Retinal pigment epithelial cell (primary cell): ENCODE data around the gene PSMD3.

ENCODE experiments used
- DNase-seq: peaks from one replicate; pipeline ENCODE4 v3.0.0-alpha.2; 2010; ENCODE audit warnings: low read depth
- H3K4me3 ChIP-seq: 2 replicates; pipeline ENCODE4 v1.5.1; 2011; ENCODE audit warnings: mild to moderate bottlenecking, low read length, control low read depth, moderate library complexity
- CTCF ChIP-seq: conservative IDR thresholded peaks from 2 replicates; pipeline ENCODE4 v1.5.1; 2011; ENCODE audit warnings: low read depth, low read length, control low read depth, inconsistent platforms

The PSMD3 gene

DNA sequence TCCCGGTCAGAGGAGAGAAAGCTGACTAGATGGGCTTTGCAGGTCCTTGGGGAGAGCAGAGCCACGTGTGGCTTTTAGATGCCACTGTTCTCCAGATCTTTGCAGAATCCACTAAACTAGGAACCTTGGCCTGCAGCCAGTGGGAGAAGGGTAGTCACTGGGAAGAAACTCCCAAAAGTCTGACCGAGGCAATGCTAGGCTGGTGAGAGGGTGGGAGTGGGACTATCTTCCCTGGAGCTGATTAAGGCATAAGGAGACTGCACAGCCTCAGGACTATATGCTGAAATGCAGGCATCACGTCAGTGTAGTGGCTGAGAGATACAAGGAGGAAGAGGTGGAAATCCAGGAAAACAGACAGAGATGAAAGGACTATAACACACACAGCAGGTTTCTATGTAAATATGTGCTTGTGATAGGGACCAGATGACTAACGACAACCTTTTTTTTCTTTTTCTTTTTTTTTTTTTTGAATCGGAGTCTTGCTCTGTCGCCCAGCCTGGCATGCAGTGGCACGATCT lies 20.0 kb upstream of the PSMD3 start:
- TF ChIP-seq CTCF: no peak
- H3K4me3 ChIP-seq: no peak overlapping the region
- DNase-seq: no peak

- no peak within 1 kb of the TSS for H3K4me3 ChIP-seq
- TF ChIP-seq CTCF: no peak
- DNase-seq: no peak
These were observed 17.9 kb upstream of the PSMD3 start, which contains the start of gene GSDMA for GRCh38 chr17:39962642-39963220. TSS of gene GSDMA (plus strand) at chr17:39963004. CDS start at chr17:39965688, 2,684 bp downstream.

DNA sequence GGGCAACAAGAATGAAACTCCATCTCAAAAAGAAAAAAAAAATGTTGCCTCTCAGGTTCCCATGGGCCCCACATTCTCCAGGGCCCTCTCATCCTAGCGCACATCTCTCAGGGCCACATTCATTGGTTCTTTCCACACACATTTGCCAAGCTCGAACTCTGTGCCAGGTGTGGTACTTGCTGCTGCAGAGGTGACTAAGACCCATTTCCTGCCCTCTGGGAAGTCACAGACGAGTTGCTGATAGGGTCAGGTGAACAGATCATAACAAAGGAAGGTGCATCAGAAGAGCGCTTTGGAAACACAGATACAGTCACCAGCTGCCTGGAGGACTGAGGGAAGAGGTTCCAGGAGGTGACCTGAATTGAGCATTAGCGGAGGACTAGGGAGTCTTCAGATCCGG lies 16.8 kb upstream of the PSMD3 start:
- no peak for TF ChIP-seq CTCF
- no peak overlapping the region for H3K4me3 ChIP-seq
- no peak for DNase-seq

DNA sequence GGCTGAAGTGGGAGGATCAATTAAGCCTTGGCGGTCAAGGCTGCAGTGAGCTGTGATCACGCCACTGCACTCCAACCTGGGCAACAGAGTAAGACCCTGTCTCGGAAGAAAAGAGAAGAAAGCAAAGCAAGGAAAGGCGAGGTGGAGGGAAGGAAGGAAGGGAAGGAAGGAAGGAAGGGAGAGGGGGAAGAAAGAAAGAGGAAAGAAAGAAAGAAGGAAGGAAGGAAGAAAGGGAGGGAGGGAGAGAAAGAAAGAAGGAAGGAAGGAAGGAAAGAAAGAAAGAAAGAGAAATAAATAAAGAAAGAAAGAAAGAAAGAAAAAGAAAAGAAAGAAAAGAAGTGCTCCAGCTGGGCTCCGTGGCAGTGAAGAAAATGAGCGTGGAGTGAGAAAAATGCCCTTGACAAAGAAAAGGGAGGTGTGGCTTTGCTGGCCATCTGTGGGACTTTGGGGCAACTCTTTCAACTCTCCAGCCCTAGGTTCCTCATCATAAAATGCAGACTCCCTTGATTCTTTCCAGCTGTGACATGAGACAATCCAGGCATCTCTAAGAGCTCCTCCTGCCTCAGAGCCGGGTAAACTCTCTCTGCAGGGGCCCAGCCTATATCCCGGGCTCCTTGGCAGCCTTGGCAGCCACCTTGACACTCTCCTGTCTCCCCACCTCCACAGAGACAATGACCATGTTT lies 15.4 kb upstream of the PSMD3 start:
- no peak for TF ChIP-seq CTCF
- no peak overlapping the region for H3K4me3 ChIP-seq
- no peak for DNase-seq

GRCh38 chr17:39966771-39967170 lies 13.8 kb upstream of the PSMD3 start:
- DNase-seq: no peak
- no peak for TF ChIP-seq CTCF
- H3K4me3 ChIP-seq: no peak overlapping the region

GRCh38 chr17:39968761-39969160 lies 11.8 kb upstream of the PSMD3 start:
- no peak for DNase-seq
- TF ChIP-seq CTCF: no peak

DNA sequence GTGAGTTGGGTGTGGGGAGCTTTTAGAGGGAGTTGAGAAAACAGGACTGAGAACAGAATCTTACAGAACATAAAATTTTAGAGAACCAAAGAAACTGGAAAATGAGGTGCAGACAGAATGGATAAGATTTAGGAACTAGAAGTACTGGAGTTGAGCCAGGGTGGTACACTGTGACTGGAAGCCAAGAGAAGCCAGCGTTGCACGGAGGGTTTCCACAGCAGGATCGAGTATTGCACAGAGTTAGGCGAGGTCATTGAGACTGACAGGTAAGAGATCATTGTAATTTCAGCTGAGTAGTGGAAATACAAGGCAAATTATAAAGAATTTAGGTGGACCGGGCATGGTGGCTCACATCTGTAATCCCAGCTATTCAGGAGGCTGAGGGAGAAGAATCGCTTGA lies 11.2 kb upstream of the PSMD3 start:
- DNase-seq: no peak
- TF ChIP-seq CTCF: no peak

More at GRCh38 chr17:39968761-39969160, 11.8 kb upstream of the PSMD3 start:
- H3K4me3 ChIP-seq: no peak overlapping the region

More for the DNA sequence above, 11.2 kb upstream of the PSMD3 start:
- no peak overlapping the region for H3K4me3 ChIP-seq
